Inflammatory macrophage treated with lipopolysaccharide for 1 hour (primary cell): Measurements from ENCODE around the gene PIGZ.

Experiments used
- DNase-seq, 2 donors: peaks; one replicate each; pipeline ENCODE4 v3.0.0-alpha.2; 2020 to 2022

PIGZ gene

DNA sequence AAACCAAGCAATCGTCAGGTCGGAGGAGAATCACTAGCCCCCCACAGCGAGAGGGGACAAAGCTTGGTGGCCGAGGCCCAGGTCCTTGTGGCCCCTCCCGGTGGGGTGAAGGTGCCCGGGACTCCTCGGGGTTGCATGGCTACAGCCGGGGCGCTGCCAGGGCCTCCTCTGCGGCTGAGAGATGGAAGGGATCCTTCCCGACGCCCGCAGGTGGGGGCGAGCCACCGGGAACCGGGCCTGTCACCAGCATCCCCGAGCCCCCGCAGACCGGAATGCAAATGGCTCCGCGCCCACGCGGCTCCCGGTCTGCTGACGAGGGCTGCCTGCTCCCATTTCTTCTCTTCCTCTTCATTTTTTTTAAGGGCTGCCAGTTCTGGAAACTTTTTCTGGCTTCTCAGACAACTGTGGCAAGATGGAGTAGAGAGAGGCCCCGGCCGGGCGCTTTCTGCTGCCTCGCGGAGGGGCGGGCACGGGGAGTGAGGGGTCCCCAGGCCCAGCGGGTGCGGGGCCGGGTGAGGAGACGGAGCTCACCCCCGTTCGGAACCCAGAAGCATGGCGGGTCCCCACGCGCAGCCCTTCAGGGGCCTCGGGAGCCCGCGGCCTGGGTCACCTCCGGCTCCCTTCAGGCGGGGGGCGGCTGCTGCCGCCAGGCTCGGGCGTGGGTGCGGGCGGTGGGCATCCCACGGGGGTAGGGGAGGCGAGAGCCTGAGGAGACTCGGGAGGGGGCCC, 33.5 kb upstream of the PIGZ start:
- DNase-seq = peak; percentile 51 to 52

GRCh38 chr3:197001106-197001971, 32.7 kb upstream of the PIGZ start:
- DNase-seq = no peak

GRCh38 chr3:197000211-197000610, 31.6 kb upstream of the PIGZ start:
- peak; percentile 33 to 57 for DNase-seq

DNA sequence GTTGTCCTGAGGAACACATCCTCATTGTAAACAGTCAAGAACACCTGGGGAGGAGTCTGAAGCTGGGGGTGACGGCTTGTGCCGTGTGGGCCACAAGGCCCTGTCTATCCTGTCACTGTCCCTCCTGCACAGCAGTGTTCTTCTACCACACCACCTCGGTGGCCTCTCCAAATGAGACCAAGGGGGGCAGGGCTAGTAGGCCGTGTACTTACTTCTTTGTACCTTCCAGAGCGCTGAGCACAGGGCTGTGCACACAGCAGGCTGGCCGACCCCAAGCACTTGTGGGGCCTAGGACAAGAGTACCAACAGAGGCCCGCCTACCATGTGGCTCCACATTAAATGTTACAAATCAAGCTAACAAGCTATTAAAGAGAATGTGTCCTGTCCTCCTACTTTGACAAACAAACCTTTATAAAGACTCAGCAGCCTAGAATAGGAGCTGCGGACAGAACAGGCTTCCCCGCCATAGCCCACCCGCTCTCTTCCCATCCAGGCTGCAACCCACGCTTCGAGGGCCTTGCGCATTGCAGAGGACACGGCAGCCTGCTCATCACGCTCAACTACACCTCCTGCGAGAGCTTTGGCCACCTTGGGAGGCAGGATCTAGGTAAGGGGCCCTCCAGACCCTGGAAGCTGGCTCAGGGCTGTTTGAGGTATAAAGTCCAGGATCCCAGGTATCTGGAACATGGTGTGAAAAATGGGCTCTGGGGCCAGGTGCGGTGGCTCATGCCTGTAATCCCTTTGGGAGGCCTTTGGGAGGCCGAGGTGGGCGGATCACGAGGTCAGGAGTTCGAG, 30.5 kb upstream of the PIGZ start:
- DNase-seq = no peak

GRCh38 chr3:196997311-196997710, 28.7 kb upstream of the PIGZ start:
- no peak for DNase-seq

- DNase-seq = no peak
Measured at GRCh38 chr3:196996454-196997265, 28.0 kb upstream of the PIGZ start.

DNA sequence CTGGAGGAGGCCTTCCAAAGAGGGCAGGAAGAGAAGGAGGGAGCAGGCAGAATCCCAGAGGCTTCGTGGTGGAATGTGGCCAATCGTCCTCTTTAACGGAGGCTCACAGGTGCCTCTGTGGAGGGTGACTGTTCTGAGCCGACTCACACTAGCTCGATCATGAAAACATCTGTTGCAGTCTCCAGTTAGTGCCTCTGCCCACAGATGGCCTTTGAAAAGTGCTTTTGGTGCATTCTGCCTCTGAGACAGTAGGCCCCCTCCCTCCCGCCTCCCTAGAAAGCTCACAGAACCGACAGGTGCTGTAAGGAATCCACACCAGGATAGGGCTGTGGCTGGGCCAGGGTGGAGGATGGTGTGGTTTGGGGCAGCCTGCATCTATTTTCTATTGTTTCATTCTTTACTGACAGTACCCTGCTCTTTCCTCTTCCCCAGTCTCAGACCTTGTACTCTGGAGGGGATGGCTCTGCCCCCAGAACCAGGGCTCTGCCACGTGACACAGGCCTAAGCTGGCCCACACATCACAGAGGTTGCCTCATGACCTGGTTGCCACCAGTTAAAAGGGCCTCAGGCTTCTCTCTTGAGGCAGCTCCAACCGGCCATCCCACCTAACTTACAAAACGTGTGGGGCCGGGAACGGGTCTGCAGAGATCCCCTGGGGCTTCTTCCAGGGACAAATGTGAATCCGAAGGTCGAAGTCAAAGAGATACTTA, 27.2 kb upstream of the PIGZ start:
- DNase-seq = no peak

- DNase-seq = no peak
Measured at GRCh38 chr3:196995027-196995426, 26.4 kb upstream of the PIGZ start.

DNA sequence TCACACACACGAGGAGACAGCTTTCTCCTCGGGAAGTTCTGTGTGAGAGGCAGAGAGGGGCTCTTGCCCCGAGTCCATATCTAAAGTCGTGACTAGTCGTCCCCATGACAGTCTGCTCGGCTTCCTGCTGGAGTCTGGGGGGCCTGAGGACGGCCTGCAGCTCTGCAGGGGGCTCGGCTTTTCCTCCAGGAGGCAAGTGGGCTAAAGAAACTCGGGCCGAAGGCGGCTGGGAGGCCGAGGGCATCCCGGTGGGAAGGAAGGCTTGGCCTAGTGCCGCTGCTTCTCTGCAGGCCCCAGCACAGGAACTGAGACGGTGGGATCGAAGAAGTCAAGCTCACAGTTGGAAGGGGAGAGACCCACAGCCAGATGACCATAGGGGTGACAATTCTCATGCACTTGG, 25.4 kb upstream of the PIGZ start:
- DNase-seq = no peak

- no peak for DNase-seq
Measured at GRCh38 chr3:196992461-196993065, 23.9 kb upstream of the PIGZ start.

- no peak for DNase-seq
Measured at GRCh38 chr3:196991581-196992460, 23.2 kb upstream of the PIGZ start.

GRCh38 chr3:196990601-196991007, 22.0 kb upstream of the PIGZ start:
- no peak for DNase-seq

GRCh38 chr3:196989721-196990262, 21.2 kb upstream of the PIGZ start:
- DNase-seq = no peak

GRCh38 chr3:196988241-196989029, 19.8 kb upstream of the PIGZ start:
- no peak for DNase-seq

- no peak for DNase-seq
Measured at GRCh38 chr3:196987022-196987421, 18.4 kb upstream of the PIGZ start.

DNA sequence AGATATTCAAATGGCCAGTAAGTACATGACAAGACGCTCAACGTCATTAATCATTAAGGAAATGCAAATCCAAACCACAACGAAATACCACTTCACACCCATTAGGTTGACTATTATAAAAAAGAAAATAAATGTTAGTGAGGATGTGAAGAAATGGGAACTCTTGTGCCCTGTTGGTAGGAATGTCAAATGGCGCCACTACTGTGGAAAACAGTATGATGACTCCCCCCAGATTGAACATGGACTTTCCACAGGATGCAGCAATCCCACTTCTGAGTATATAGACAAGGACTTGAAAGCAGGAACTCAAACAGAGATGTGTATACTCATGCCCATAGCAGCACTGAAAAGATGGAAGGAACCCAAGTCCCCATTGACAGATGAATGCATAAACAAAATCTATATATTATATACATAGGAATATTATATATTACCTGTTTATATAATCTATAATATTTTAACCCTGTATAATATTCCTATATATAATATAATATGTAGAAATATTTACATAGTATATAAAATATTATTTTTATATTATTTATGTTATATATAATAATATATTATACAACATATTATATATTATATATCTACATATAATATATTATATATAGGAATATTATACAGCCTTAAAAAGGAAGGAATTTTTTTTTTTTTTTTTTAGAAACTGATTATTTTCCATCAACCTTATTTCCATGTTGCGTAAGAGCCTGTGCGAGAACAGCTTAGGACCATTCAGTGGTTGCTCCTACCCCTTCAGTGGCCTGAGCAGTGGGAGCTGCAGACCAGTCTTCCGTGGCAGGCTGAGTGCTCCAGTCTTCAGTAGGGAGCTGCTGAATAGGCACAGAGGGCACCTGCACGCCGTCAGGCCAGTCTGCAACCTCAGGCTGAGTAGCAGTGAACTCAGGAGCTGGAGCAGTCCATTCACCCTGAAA, 17.6 kb upstream of the PIGZ start:
- no peak for DNase-seq

DNA sequence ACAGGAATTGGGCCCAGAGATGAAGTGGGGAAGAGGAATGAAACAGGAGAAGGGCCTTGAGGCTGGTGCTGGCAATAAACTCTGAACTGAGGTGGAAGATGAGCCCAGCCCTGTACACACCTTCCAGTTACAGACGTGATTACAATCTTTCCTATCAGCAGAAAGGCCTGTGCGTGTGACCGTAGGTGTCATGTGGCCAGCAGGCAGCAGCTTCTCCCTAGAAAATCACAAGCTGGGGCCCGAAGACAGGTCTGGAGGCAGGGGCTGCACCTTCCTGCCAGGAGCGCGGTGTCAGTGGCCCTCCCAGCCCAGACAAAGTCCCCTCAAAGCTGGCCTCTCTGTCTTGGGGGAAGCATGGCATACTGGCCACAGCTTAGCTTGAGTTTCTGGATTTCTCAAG, 16.7 kb upstream of the PIGZ start:
- no peak for DNase-seq

DNA sequence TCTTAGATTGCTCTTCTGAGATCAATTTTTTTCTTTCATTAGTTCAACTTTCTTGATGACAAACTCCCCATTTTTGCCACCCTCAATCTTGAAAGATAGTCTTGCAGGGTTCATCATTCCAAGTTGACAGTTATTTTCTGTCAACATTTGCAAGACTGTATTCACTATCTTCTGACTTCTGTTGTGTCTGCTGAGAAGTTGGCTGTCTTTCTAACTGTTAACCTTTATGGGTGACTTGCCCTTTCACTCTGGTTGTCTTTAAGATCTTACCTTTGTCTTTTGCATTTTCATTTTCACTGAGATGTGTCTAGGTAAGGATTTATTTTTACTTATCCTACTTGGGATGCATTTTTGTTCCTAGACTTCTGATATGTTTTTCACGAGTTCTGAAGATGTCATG, 14.6 kb upstream of the PIGZ start:
- DNase-seq = no peak
